Common myeloid progenitor, CD34-positive (primary cell): Measurements from ENCODE around the gene ZNF512B.
"Not testable (repeated sequence)": the region's sequence is repeated elsewhere in the genome, so short reads cannot be mapped to it uniquely, and the experiment has no call there.

Experiments
- CTCF ChIA-PET: fragments of 350-600 bp; sonication (Branson Sonifier 250); formaldehyde crosslinking; loops from one replicate; lab custom pipeline; 2021; ENCODE audit warnings: antibody characterized with exemption; lab: Charles Lee
- POLR2A ChIA-PET: fragments of 350-600 bp; sonication (Branson Sonifier 250); formaldehyde crosslinking; loops from one replicate; lab custom pipeline; 2021; ENCODE audit warnings: antibody characterized with exemption; lab: Charles Lee
- DNase-seq, 3 donors: peaks; one replicate each; pipeline versions ENCODE4 v3.0.0 to v3.0.0-alpha.2; 2013
- H3K27ac ChIP-seq, 2 experiments: 1 replicate in 1 of 2; 2 replicates in 1 of 2; pipeline ENCODE4 v1.7.0; 2013; ENCODE audit warnings: inconsistent platforms in 2 of 2, low read length in 2 of 2, mild to moderate bottlenecking in 2 of 2, low read depth in 1 of 2, moderate library complexity in 1 of 2; ENCODE audit not compliant: severe bottlenecking in 2 of 2, insufficient read depth in 1 of 2, poor library complexity in 1 of 2
- H3K27me3 ChIP-seq, 5 experiments: replicated peaks in 2 of 5; 1 replicate in 3 of 5; 2 replicates in 2 of 5; pipeline versions ENCODE4 v1.6.1 to v1.7.0; 2013; ENCODE audit warnings: low read length in 4 of 5, mild to moderate bottlenecking in 2 of 5, moderate library complexity in 2 of 5, inconsistent platforms in 1 of 5; ENCODE audit not compliant: insufficient read depth in 5 of 5, control insufficient read depth in 4 of 5
- H3K36me3 ChIP-seq, 4 experiments: 1 replicate in 2 of 4; 2 replicates in 2 of 4; pipeline versions ENCODE4 v1.6.1 to v1.7.0; 2013; ENCODE audit warnings: low read length in 3 of 4, control low read depth in 1 of 4, mild to moderate bottlenecking in 1 of 4; ENCODE audit not compliant: control insufficient read depth in 4 of 4, insufficient read depth in 4 of 4
- H3K4me1 ChIP-seq, 4 experiments: 1 replicate in 3 of 4; 2 replicates in 1 of 4; pipeline versions ENCODE4 v1.6.1 to v1.7.1; 2013; ENCODE audit warnings: low read length in 3 of 4, mild to moderate bottlenecking in 3 of 4, control low read depth in 1 of 4, inconsistent platforms in 1 of 4, moderate library complexity in 1 of 4; ENCODE audit not compliant: control insufficient read depth in 4 of 4, insufficient read depth in 4 of 4; ENCODE audit errors: control extremely low read depth in 1 of 4
- H3K4me3 ChIP-seq, 7 experiments: 1 replicate in 4 of 7; 2 replicates in 3 of 7; pipeline versions ENCODE4 v1.5.1 to v1.7.0; 2013; ENCODE audit warnings: mild to moderate bottlenecking in 7 of 7, low read length in 6 of 7, moderate library complexity in 6 of 7, inconsistent platforms in 2 of 7, low read depth in 2 of 7, control low read depth in 1 of 7; ENCODE audit not compliant: insufficient read depth in 4 of 7, control insufficient read depth in 1 of 7; ENCODE audit errors: extremely low read depth in 1 of 7
- H3K9me3 ChIP-seq, 5 experiments: 1 replicate in 4 of 5; 2 replicates in 1 of 5; pipeline versions ENCODE4 v1.6.1 to v1.7.1; 2013; ENCODE audit warnings: low read length in 4 of 5, mild to moderate bottlenecking in 2 of 5, inconsistent platforms in 1 of 5, low read depth in 1 of 5, moderate library complexity in 1 of 5; ENCODE audit not compliant: control insufficient read depth in 4 of 5, insufficient read depth in 2 of 5; ENCODE audit errors: control extremely low read depth in 1 of 5
- WGBS: methylation state at CpG from one replicate; pipeline ENCODE4 v1.1.5; 2013; ENCODE audit not compliant: insufficient coverage; 5-methylcytosine and 5-hydroxymethylcytosine counted together

The ZNF512B gene

GRCh38 chr20:63972312-63973159 lies 2.8 kb upstream of the ZNF512B start:
- POLR2A ChIA-PET = no interaction called here
- H3K4me3 ChIP-seq = no peak overlapping the region
- H3K27me3 ChIP-seq = no peaks in the 10 kb centered on the region
- WGBS = 84% methylated on average over 13 of the region's 18 CpGs
- CTCF ChIA-PET = interaction anchor here (1.1 to 2.2 kb wide), 9 partner anchors 8 to 80 kb away, joined by 3 to 21 read pairs (median 6); partner anchors contain the start of gene PRPF6
- H3K36me3 ChIP-seq = peaks cover 0 to 40% (median 22%) of the 10 kb centered on the region in 4 experiments
- H3K9me3 ChIP-seq = no peaks in the 10 kb centered on the region
- H3K27ac ChIP-seq = no peak overlapping the region
- no peak for DNase-seq
- peaks cover 0 to 40% (median 35%) of the 10 kb centered on the region in 4 experiments for H3K4me1 ChIP-seq

- 61% methylated on average over 3 of the region's 10 CpGs for WGBS
These were observed 2.2 kb upstream of the ZNF512B start for GRCh38 chr20:63971960-63972311.

GRCh38 chr20:63970714-63971431 lies 1.1 kb upstream of the ZNF512B start:
- WGBS = 96% methylated on average over 4 of the region's 5 CpGs
- Histone ChIP-seq H3K27ac (no peak overlapping the region), H3K4me3 (no peak overlapping the region), H3K9me3 (peaks cover 0 to 13% (median 0%) of the 10 kb centered on the region in 5 experiments), H3K27me3 (no peaks in the 10 kb centered on the region), H3K36me3 (peaks cover 3 to 46% (median 30%) of the 10 kb centered on the region in 4 experiments), H3K4me1 (peaks cover 0 to 37% (median 30%) of the 10 kb centered on the region in 4 experiments)
- ChIA-PET POLR2A (no interaction called here), CTCF (interaction anchor here (1.6 kb wide), 1 partner anchor 10 kb away, joined by 4 read pairs; the partner anchor contains the start of gene PRPF6)
- no peak for DNase-seq

More at GRCh38 chr20:63971960-63972311, 2.2 kb upstream of the ZNF512B start:
- H3K4me1 ChIP-seq = peaks cover 0 to 37% (median 31%) of the 10 kb centered on the region in 4 experiments
- POLR2A ChIA-PET, DNase-seq, H3K27ac ChIP-seq, H3K27me3 ChIP-seq, H3K9me3 ChIP-seq, H3K4me3 ChIP-seq: not testable (repeated sequence)
- CTCF ChIA-PET = interaction anchor here (1.6 kb wide), 1 partner anchor 8 kb away, joined by 4 read pairs; the partner anchor contains the start of gene PRPF6
- H3K36me3 ChIP-seq = peaks cover 0 to 43% (median 27%) of the 10 kb centered on the region in 4 experiments

GRCh38 chr20:63968928-63969760 lies 586 bp downstream of the ZNF512B start:
- Histone ChIP-seq H3K4me3 (peak overlapping the region; percentile 37 to 86 (median 78)), H3K27me3 (no peaks in the 10 kb centered on the region), H3K9me3 (peaks cover 0 to 16% (median 0%) of the 10 kb centered on the region in 5 experiments), H3K27ac (peak overlapping the region; percentile 54 to 83), H3K36me3 (peaks cover 7 to 35% (median 23%) of the 10 kb centered on the region in 4 experiments), H3K4me1 (peaks cover 0 to 35% (median 28%) of the 10 kb centered on the region in 4 experiments)
- ChIA-PET CTCF (no interaction called here), POLR2A (interaction anchor here (0.5 kb wide), 1 partner anchor 196 kb away, joined by 3 read pairs; no protein-coding TSS in a partner anchor)
- no peak for DNase-seq
- WGBS = under 1% methylated on average over 48 of the region's 70 CpGs

- ChIA-PET POLR2A (no interaction called here), CTCF (interaction anchor here (0.6 to 1.7 kb wide), 2 partner anchors 12 to 62 kb away, joined by 3 to 6 read pairs; partner anchors contain the start of gene SAMD10)
- WGBS = 72% methylated on average over 13 of the region's 14 CpGs
- H3K4me3 ChIP-seq = peak overlapping the region in 6 of 7 experiments; percentile 37 to 86 (median 79)
- H3K9me3 ChIP-seq = peaks cover 0 to 16% (median 0%) of the 10 kb centered on the region in 5 experiments
- peaks cover 0 to 29% (median 23%) of the 10 kb centered on the region in 4 experiments for H3K4me1 ChIP-seq
- no peak for DNase-seq
- peaks cover 8 to 42% (median 27%) of the 10 kb centered on the region in 4 experiments for H3K36me3 ChIP-seq
- H3K27ac ChIP-seq = peak overlapping the region; percentile 54 to 83
- H3K27me3 ChIP-seq = no peaks in the 10 kb centered on the region
These were observed 1.4 kb downstream of the ZNF512B start for GRCh38 chr20:63968136-63968927.
